Activated CD8-positive, alpha-beta T cell treated with anti-CD3 and anti-CD28 coated beads, Interleukin-2, amount 10 ng/mL, durations not matched to agents 7 days and 5 days (primary cell): Measurements from ENCODE around the gene DUSP8. TPM values are rescaled to one million over a fixed set of nuclear protein-coding genes. Genes with fewer than 3 reads are reported as not detected.
A peak's percentile ranks its signal among the peaks of the same experiment; 100 is the strongest.

Source experiments
- ATAC-seq: fragments of 150-1000 bp; cut with Tn5 transposase; one replicate; pipeline ENCODE4 v1.10.0; 2021; ENCODE audit warnings: moderate library complexity
- CTCF ChIA-PET: fragments of 350-600 bp; sonication (Branson Sonifier 250); formaldehyde crosslinking; loops from one replicate; lab custom pipeline; 2021; ENCODE audit warnings: antibody characterized with exemption; lab: Charles Lee
- POLR2A ChIA-PET: fragments of 350-600 bp; sonication (Branson Sonifier 250); formaldehyde crosslinking; loops from one replicate; lab custom pipeline; 2021; ENCODE audit warnings: antibody characterized with exemption; lab: Charles Lee
- DNase-seq: peaks from one replicate; pipeline ENCODE4 v3.0.0-alpha.2; 2020
- H3K27ac Mint-ChIP-seq: one replicate; pipeline ENCODE4 v1.8.0; 2021; ENCODE audit warnings: mild to moderate bottlenecking, mixed read lengths
- H3K27me3 Mint-ChIP-seq: one replicate; pipeline ENCODE4 v1.8.0; 2021; ENCODE audit warnings: low read depth, mixed read lengths
- H3K36me3 Mint-ChIP-seq: one replicate; pipeline ENCODE4 v1.8.0; 2021; ENCODE audit warnings: low read depth, mixed read lengths
- H3K4me1 Mint-ChIP-seq: one replicate; pipeline ENCODE4 v1.8.0; 2021; ENCODE audit warnings: low read depth, mixed read lengths
- H3K4me3 Mint-ChIP-seq: one replicate; pipeline ENCODE4 v1.8.0; 2021; ENCODE audit warnings: mild to moderate bottlenecking, mixed read lengths
- H3K9me3 Mint-ChIP-seq: one replicate; pipeline ENCODE4 v1.8.0; 2022; ENCODE audit warnings: mixed read lengths; ENCODE audit not compliant: insufficient read depth
- total RNA-seq, 2 experiments: library from RNA; stranded (reverse); gene quantifications; one replicate each; pipeline ENCODE4 v1.2.3, GENCODE V29; 2021

DUSP8 gene
- total RNA-seq, 2 experiments from 2014 or later = 0.13 TPM

DNA sequence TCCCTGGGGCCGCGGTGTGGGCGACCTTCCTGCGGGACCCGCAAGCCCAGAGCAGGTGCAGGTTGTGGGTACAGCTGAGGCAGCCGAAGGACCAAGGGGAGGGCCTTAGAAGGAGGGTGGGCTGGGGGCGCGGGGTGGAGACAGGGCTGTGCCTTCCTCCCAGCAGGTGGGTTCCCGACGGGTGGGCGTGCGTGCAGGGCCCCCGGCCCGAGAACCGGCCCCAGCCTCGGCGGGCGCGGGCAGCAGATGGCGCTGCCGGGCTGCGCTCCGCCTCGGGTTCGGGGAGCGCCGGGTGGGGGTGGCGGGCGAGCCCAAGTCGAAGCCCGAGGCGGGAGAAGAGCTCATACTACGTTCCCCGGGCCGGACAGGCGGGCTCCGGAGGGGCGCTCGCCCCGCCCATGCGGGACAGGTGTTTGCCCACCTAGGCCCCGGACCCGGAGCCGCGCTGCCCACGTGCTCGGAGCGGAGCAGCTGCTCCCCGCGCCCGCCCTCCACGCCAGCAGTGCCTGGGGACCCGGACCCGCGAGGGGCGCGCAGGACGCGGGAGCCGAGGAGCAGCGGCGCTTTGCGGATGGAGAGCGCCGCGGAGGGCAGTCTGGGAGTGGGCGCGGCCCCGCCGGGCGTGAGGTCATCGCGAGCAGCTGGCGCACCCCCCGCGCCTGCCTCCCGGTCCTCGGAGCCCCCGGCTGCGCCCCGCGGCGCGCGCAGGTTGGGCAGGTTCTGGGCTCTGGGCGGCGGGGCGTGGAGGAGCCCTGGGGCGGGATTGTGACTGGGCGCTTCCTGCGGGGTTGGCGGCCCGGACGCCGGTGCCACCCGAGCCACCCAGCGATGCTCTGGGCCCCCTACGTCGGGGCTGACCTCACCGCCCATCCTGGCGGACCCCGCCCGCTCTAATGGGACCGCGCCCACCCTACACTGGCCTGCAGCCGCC, 25.3 kb downstream of the DUSP8 start:
- H3K27me3 Mint-ChIP-seq = peaks cover 29% of the 10 kb centered on the region
- CTCF ChIA-PET = interaction anchor here (0.7 to 2.2 kb wide), 8 partner anchors 12 to 605 kb away, joined by 3 to 48 read pairs (median 4); no protein-coding TSS in a partner anchor
- no peaks in the 10 kb centered on the region for H3K36me3 Mint-ChIP-seq
- POLR2A ChIA-PET = no interaction called here
- H3K4me3 Mint-ChIP-seq = no peak overlapping the region
- DNase-seq = peak; percentile 32
- H3K4me1 Mint-ChIP-seq = peaks cover 4% of the 10 kb centered on the region
- no peak overlapping the region for H3K27ac Mint-ChIP-seq
- ATAC-seq = peak; percentile 59
- H3K9me3 Mint-ChIP-seq = no peaks in the 10 kb centered on the region

- DNase-seq (no peak), ATAC-seq (no peak)
- Mint-ChIP-seq H3K4me3 (no peak overlapping the region), H3K27ac (no peak overlapping the region), H3K9me3 (no peaks in the 10 kb centered on the region), H3K4me1 (peaks cover 4% of the 10 kb centered on the region), H3K27me3 (peaks cover 29% of the 10 kb centered on the region), H3K36me3 (no peaks in the 10 kb centered on the region)
- ChIA-PET CTCF (interaction anchor here (0.7 to 2.2 kb wide), 5 partner anchors 28 to 80 kb away, joined by 3 to 48 read pairs (median 5); no protein-coding TSS in a partner anchor), POLR2A (no interaction called here)
Measured at GRCh38 chr11:1546077-1546535, 26.0 kb downstream of the DUSP8 start.

DNA sequence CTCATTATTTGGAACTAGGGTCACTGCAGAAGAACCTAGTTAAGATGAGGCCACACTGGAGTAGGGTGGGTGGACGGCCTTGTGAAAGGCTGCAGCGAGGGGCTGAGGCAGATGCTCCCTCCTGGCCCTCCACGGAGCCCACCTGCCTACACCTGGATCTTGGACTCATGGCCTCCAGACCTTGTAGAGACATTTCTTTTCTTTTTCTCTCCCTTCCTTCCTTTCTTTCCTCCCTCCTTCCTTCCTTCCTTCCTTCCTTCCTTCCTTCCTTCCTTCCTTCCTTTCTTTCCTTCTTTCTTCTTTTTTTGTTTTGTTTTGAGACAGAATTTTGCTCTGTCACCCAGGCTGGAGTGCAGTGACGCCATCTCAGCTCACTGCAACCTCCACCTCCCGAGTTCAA, 26.6 kb downstream of the DUSP8 start:
- no peak for ATAC-seq
- no peak overlapping the region for H3K27ac Mint-ChIP-seq
- CTCF ChIA-PET = interaction anchor here (0.7 kb wide), 1 partner anchor 30 kb away, joined by 3 read pairs; no protein-coding TSS in a partner anchor
- no peak for DNase-seq
- H3K4me3 Mint-ChIP-seq = no peak overlapping the region
- no peaks in the 10 kb centered on the region for H3K9me3 Mint-ChIP-seq
- no peaks in the 10 kb centered on the region for H3K36me3 Mint-ChIP-seq
- peaks cover 29% of the 10 kb centered on the region for H3K27me3 Mint-ChIP-seq
- H3K4me1 Mint-ChIP-seq = peaks cover 4% of the 10 kb centered on the region
- POLR2A ChIA-PET = no interaction called here

DNA sequence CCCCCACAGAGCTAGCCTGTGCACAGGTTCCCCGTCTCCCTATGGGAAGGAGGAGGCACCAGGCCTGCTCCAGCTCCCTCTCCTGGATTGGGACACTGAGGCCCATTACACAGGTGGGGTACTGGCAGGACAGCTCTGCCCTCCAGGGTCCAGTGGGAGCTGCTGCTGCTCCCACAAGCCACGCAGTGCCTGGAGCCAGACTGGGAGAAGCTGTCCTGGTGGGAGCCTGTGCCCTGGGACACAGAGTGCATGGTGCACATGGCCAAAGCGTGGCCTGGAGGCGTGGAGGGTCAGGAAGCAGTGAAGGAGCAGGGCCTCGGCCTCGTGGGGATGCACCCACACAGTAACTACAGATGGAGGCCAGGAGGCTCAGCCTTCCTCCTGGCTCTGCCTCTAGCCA, 27.5 kb downstream of the DUSP8 start:
- Mint-ChIP-seq H3K27ac (no peak overlapping the region), H3K9me3 (no peaks in the 10 kb centered on the region), H3K27me3 (peaks cover 27% of the 10 kb centered on the region), H3K36me3 (no peaks in the 10 kb centered on the region), H3K4me3 (no peak overlapping the region), H3K4me1 (peaks cover 4% of the 10 kb centered on the region)
- ATAC-seq (no peak), DNase-seq (no peak)
- ChIA-PET CTCF (no interaction called here), POLR2A (no interaction called here)

- no peak for ATAC-seq
- Mint-ChIP-seq H3K27ac (no peak overlapping the region), H3K4me1 (peaks cover 4% of the 10 kb centered on the region), H3K36me3 (no peaks in the 10 kb centered on the region), H3K4me3 (no peak overlapping the region), H3K27me3 (peaks cover 20% of the 10 kb centered on the region), H3K9me3 (no peaks in the 10 kb centered on the region)
- ChIA-PET CTCF (interaction anchor here (1.2 kb wide), 1 partner anchor 31 kb away, joined by 3 read pairs; no protein-coding TSS in a partner anchor), POLR2A (no interaction called here)
- DNase-seq = no peak
Measured at GRCh38 chr11:1543606-1544263, 28.3 kb downstream of the DUSP8 start.

- Mint-ChIP-seq H3K27ac (no peak overlapping the region), H3K4me3 (no peak overlapping the region), H3K27me3 (peaks cover 18% of the 10 kb centered on the region), H3K9me3 (no peaks in the 10 kb centered on the region), H3K4me1 (no peaks in the 10 kb centered on the region), H3K36me3 (no peaks in the 10 kb centered on the region)
- POLR2A ChIA-PET = interaction anchor here (0.6 kb wide), 1 partner anchor 130 kb away, joined by 3 read pairs; no protein-coding TSS in a partner anchor
- CTCF ChIA-PET = interaction anchor here (1.2 kb wide), 1 partner anchor 32 kb away, joined by 3 read pairs; no protein-coding TSS in a partner anchor
- no peak for ATAC-seq
- no peak for DNase-seq
Measured at GRCh38 chr11:1542267-1542666, 29.8 kb downstream of the DUSP8 start.

DNA sequence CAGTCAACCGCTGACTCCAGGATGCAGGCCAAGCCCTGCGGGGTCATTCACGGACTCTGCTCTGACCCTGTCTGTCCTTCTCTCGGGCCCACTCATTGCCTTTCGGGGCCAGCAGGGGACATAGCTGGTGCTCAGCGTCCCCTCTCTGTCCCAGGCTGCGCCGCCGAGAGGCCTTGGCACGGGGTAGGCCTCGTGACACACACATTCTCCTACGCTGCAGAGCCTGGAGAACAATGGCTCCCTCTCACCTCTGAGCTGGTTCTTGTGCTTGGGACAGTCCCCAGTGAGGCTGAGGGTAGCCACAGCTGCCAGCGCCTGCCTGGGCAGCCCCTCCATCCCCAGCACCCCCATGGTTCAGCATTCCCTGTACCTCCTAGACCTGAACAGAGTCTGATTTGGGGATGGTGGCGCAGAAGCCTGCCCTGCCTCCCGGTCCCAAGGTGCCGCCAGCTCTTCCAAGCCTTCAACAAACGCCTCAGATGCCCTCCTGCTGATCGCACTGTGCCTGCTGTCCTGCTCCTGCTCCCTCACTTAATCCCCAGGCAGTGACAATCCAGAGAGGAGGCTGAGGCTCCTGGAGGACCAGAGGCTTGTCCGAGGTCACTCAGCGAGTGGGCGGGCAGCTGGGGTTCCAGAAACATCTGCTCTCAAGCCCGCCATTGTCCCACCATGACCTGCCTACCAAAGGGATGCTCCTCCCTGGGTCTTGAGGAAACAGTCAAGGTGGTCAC, 30.4 kb downstream of the DUSP8 start:
- Mint-ChIP-seq H3K4me1 (no peaks in the 10 kb centered on the region), H3K36me3 (no peaks in the 10 kb centered on the region), H3K9me3 (no peaks in the 10 kb centered on the region), H3K27ac (no peak overlapping the region), H3K4me3 (no peak overlapping the region), H3K27me3 (peaks cover 18% of the 10 kb centered on the region)
- ChIA-PET POLR2A (interaction anchor here (0.5 kb wide), 1 partner anchor 78 kb away, joined by 3 read pairs; no protein-coding TSS in a partner anchor), CTCF (no interaction called here)
- DNase-seq (no peak), ATAC-seq (no peak)

DNA sequence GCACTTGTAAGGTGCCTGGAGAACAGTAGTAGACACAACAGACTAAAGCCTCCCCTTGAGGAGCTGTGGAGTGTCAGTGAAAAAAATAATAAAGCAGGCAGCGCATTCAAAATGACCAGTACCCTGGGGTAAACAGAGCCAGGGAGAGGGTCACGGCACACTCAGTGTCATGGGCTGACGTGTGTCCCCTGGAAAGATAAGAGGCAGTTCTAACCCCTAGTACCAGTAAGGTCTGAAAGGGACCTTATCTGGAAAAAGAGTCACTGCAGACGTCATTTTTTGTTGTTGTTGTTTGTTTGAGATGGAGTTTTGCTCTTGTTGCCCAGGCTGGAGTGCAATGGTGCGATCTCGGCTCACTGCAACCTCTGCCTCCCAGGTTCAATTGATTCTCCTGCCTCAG, 32.0 kb downstream of the DUSP8 start:
- Mint-ChIP-seq H3K4me3 (no peak overlapping the region), H3K4me1 (no peaks in the 10 kb centered on the region), H3K27me3 (peaks cover 6% of the 10 kb centered on the region), H3K27ac (no peak overlapping the region), H3K9me3 (no peaks in the 10 kb centered on the region), H3K36me3 (no peaks in the 10 kb centered on the region)
- ChIA-PET POLR2A (no interaction called here), CTCF (interaction anchor here (0.9 kb wide), 1 partner anchor 112 kb away, joined by 3 read pairs; no protein-coding TSS in a partner anchor)
- DNase-seq = no peak
- no peak for ATAC-seq

DNA sequence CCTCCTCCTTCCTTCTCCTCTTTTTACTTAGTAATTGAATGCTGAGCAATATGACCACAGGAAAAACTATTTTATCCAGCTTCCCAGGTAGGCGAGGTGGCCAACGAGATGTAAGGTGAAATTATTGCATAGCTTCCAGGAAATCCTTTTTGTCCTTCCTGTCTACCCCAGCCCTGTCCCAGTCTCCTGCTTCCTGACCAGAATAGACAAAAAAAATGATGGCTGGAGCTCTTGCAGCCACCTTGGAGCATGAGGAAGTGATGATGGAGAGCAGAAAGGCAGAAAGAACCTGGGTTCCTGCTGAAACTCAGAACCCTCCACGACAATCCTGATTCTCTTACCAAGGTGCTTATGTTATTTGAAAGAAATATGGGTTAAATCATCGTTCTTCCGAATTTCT, 33.9 kb downstream of the DUSP8 start:
- Mint-ChIP-seq H3K27ac (no peak overlapping the region), H3K36me3 (no peaks in the 10 kb centered on the region), H3K27me3 (peaks cover 3% of the 10 kb centered on the region), H3K9me3 (no peaks in the 10 kb centered on the region), H3K4me3 (no peak overlapping the region), H3K4me1 (no peaks in the 10 kb centered on the region)
- CTCF ChIA-PET = interaction anchor here (2.4 kb wide), 1 partner anchor 36 kb away, joined by 13 read pairs; no protein-coding TSS in a partner anchor
- ATAC-seq = no peak
- no peak for DNase-seq
- POLR2A ChIA-PET = no interaction called here

GRCh38 chr11:1536065-1536843, 35.8 kb downstream of the DUSP8 start:
- Mint-ChIP-seq H3K27me3 (peaks cover 3% of the 10 kb centered on the region), H3K27ac (no peak overlapping the region), H3K4me1 (peaks cover 4% of the 10 kb centered on the region), H3K4me3 (no peak overlapping the region), H3K9me3 (no peaks in the 10 kb centered on the region), H3K36me3 (no peaks in the 10 kb centered on the region)
- ATAC-seq = no peak
- CTCF ChIA-PET = interaction anchor here (1.2 kb wide), 1 partner anchor 39 kb away, joined by 4 read pairs; no protein-coding TSS in a partner anchor
- POLR2A ChIA-PET = no interaction called here
- no peak for DNase-seq
